ENCODE results near the gene KCNN4.

Gene KCNN4

DNA sequence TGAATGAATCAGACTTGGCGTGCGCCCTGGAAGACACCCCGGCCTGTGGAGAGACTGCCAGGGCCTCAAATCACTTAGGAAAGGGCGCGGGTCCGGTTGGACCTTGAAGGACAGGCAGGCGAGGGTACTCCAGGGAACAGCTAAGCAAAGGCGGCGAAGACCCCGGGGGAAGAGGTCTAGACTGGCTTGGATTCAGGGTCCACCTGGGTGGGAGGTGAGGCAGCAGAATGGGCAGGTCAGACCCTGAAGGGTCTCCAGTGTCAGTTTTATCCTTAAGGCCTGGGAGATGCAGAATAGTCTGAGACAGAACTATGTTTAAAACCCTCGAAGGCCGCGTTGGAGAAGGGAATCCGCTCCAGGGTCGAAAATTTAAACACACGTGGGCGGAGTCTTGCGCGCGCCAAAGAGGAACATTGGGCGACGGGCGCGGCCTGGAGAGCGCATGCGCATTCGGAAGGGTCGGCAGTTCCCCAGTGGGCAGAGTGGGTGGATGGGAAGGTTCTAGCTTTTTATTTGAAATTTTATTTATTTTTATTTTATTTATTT lies 25.4 kb downstream of the KCNN4 start:
- Histone ChIP-seq H3K27me3 (ENCODE audit: control insufficient read depth, insufficient read depth, low read length) (no peaks in the 10 kb centered on the region), H3K4me3 (ENCODE audit: low read depth, low read length) (peak overlapping the region; percentile 76), H3K4me1 (ENCODE audit: control insufficient read depth, insufficient read depth, low read length) (peaks cover 7% of the 10 kb centered on the region; the same call in 1 of the 2 replicates), H3K9ac (ENCODE audit: low read depth, low read length) (peak overlapping the region; percentile 85), H3K36me3 (ENCODE audit: control insufficient read depth, insufficient read depth, low read length) (peaks cover 13% of the 10 kb centered on the region), H3K9me3 (ENCODE audit: control insufficient read depth, insufficient read depth, low read length) (no peaks in the 10 kb centered on the region), H3K27ac (ENCODE audit: low read depth, low read length) (peak overlapping the region; percentile 99)

DNA sequence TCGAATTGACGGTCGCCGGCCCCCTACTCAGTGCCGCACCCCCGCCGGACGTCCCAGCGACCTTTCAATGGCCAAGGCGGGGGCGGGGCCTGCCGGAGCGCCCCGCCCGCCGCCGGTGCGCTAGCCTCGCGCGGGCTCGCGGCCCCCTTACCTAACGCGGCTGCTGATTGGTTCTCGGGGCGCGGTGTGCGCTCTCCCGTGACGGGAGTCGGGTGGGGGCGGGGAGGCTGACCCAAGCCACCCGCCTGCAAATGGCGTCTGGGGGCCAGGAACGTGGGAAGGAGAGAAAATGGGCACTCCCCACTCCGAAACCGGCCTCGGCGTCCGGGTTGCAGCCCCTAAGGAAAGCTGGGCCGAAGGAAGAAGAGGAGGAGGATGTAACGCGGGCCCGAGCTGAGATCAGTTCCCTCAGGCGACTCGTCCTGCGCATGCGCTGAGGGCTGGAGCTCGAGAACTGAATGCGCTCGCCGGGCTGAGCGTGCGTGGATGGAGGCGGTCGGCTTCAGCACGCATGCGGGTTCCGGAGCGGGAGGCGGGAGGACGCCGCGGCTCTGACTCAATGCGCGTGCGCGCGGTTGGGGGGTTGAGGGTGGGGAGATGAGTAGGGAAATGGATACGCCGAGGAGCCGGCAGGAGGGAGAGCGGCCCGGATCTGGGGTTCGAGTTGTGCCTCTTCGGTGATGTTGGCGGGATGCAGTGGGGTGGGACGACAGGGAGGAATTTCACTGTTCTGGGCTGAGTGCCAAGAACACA lies 26.1 kb downstream of the KCNN4 start, which contains the start of gene SMG9:
Gene SMG9, minus strand, starts transcription at position 460 of the 753 bp plus-strand sequence. CDS start 4,221 bp downstream, outside the sequence.
- Histone ChIP-seq H3K27me3 (ENCODE audit: control insufficient read depth, insufficient read depth, low read length) (no peaks in the 10 kb centered on the region), H3K4me3 (ENCODE audit: low read depth, low read length) (peak within 1 kb of the TSS; percentile 76), H3K4me1 (ENCODE audit: control insufficient read depth, insufficient read depth, low read length) (peaks cover 7% of the 10 kb centered on the region; the same call in 1 of the 2 replicates), H3K36me3 (ENCODE audit: control insufficient read depth, insufficient read depth, low read length) (peaks cover 20% of the 10 kb centered on the region), H3K27ac (ENCODE audit: low read depth, low read length) (peak within 1 kb of the TSS; percentile 99), H3K9ac (ENCODE audit: low read depth, low read length) (peak within 1 kb of the TSS; percentile 85), H3K9me3 (ENCODE audit: control insufficient read depth, insufficient read depth, low read length) (no peaks in the 10 kb centered on the region)

DNA sequence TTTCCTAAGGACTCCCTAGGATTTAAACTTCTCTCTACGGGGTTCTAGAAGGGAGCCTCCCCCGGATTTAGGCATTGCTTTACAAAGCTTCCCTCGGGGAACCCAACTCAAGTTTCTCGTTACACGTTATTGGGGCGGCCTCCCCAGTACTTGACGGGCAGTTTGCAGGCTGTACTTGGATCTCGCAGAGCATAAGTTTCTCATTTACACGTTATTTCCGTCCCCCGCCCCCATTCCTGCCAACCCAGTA lies 26.6 kb downstream of the KCNN4 start:
- Histone ChIP-seq H3K4me1 (ENCODE audit: control insufficient read depth, insufficient read depth, low read length) (peaks cover 2% of the 10 kb centered on the region; the same call in 1 of the 2 replicates), H3K36me3 (ENCODE audit: control insufficient read depth, insufficient read depth, low read length) (peaks cover 25% of the 10 kb centered on the region)

DNA sequence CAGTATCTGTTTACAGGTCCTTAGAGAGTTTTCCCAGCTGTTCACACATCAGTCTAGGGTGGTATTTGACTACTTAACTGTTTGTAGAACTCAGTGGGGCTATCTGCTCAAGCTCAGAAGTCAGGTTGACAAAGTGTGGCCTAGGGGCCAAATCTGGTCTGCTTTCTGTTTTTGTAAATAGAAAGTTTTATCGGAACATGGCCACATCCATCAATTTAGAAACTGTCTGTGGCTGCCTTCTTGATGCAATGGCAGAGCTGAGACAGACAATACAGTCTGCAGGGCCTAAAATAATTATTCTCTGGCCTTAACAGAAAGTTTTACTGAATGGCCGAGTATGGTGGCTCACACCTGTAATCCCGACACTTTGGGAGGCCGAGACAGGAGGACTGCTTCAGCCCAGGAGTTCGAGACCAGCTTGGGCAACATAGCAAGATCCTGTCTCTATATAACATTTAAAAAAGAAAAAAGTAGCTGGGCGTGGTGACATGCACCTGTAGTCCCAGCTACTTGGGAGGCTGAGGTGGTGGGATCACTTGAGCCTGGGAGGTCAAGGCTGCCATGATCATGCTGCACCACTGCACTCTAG lies 28.4 kb downstream of the KCNN4 start:
- no peak overlapping the region for H3K27ac ChIP-seq (ENCODE audit: low read depth, low read length)
- no peaks in the 10 kb centered on the region for H3K4me1 ChIP-seq (ENCODE audit: control insufficient read depth, insufficient read depth, low read length)
- peaks cover 42% of the 10 kb centered on the region for H3K36me3 ChIP-seq (ENCODE audit: control insufficient read depth, insufficient read depth, low read length)
- no peak overlapping the region for H3K4me3 ChIP-seq (ENCODE audit: low read depth, low read length)
- no peak overlapping the region for H3K9ac ChIP-seq (ENCODE audit: low read depth, low read length)
- H3K9me3 ChIP-seq (ENCODE audit: control insufficient read depth, insufficient read depth, low read length) = no peaks in the 10 kb centered on the region
- no peaks in the 10 kb centered on the region for H3K27me3 ChIP-seq (ENCODE audit: control insufficient read depth, insufficient read depth, low read length)

More for the DNA sequence above, 26.6 kb downstream of the KCNN4 start:
- Histone ChIP-seq H3K27me3 (ENCODE audit: control insufficient read depth, insufficient read depth, low read length) (no peaks in the 10 kb centered on the region), H3K9ac (ENCODE audit: low read depth, low read length) (peak overlapping the region; percentile 85), H3K4me3 (ENCODE audit: low read depth, low read length) (peak overlapping the region; percentile 76), H3K27ac (ENCODE audit: low read depth, low read length) (peak overlapping the region; percentile 99), H3K9me3 (ENCODE audit: control insufficient read depth, insufficient read depth, low read length) (no peaks in the 10 kb centered on the region)

DNA sequence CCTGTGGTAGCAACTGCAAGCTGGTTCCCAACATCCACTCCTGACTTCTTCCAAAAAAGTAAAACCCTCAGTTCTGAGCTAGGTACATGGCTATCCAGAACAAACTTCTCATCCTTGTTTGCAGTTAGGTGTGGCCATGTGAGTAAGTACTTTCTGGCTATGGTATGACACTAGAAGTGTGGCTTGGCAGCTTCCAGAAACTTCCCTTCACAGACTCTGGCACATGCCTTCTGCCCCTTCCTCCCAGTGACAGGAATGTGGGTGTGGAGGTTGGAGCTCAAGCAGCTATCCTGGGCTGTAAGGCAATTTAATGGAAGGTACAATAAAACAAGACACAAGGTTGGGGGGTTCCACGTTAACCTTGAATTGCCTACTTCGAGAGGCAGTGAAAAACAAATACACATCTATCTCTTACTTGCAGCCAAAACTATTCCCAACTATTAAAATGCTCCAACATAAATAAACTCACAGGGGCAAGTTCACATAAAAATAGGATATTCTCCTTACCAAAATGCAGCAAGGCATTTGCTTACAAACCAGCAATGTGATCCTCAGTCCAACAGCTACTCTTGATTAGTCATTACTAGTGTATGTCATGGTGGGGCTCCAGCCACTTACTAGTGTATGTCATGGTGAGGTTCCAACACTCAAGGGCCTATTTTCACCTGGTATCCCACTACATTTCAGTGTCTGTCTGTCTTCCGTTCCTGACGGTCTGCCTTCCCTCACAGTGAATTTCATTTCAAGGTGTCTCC lies 29.1 kb downstream of the KCNN4 start:
- Histone ChIP-seq H3K27me3 (ENCODE audit: control insufficient read depth, insufficient read depth, low read length) (no peaks in the 10 kb centered on the region), H3K4me3 (ENCODE audit: low read depth, low read length) (no peak overlapping the region), H3K9ac (ENCODE audit: low read depth, low read length) (no peak overlapping the region), H3K36me3 (ENCODE audit: control insufficient read depth, insufficient read depth, low read length) (peaks cover 49% of the 10 kb centered on the region), H3K27ac (ENCODE audit: low read depth, low read length) (no peak overlapping the region), H3K9me3 (ENCODE audit: control insufficient read depth, insufficient read depth, low read length) (no peaks in the 10 kb centered on the region), H3K4me1 (ENCODE audit: control insufficient read depth, insufficient read depth, low read length) (no peaks in the 10 kb centered on the region)

DNA sequence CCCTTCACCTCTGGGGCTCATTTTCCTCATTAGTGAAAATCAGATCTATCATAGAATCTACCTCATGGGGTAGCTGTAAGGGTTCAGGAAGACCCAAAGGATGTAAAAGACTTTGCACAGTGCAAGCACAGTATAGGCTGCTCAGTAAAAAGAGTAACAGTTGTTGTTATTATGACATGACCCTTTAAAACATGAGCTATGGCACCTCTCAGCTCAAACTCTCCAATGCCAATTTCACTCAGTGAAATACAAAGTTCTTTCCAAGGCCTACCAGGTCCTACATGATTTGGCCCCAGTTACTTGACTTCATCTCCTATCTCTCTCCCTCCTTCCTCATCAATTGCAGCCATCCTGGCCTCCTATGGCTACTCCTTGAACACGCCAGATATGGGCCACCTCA lies 30.9 kb downstream of the KCNN4 start:
- no peak overlapping the region for H3K27ac ChIP-seq (ENCODE audit: low read depth, low read length)
- H3K4me3 ChIP-seq (ENCODE audit: low read depth, low read length) = no peak overlapping the region
- peaks cover 60% of the 10 kb centered on the region for H3K36me3 ChIP-seq (ENCODE audit: control insufficient read depth, insufficient read depth, low read length)
- H3K9me3 ChIP-seq (ENCODE audit: control insufficient read depth, insufficient read depth, low read length) = no peaks in the 10 kb centered on the region
- no peaks in the 10 kb centered on the region for H3K4me1 ChIP-seq (ENCODE audit: control insufficient read depth, insufficient read depth, low read length)
- H3K27me3 ChIP-seq (ENCODE audit: control insufficient read depth, insufficient read depth, low read length) = no peaks in the 10 kb centered on the region
- H3K9ac ChIP-seq (ENCODE audit: low read depth, low read length) = no peak overlapping the region

DNA sequence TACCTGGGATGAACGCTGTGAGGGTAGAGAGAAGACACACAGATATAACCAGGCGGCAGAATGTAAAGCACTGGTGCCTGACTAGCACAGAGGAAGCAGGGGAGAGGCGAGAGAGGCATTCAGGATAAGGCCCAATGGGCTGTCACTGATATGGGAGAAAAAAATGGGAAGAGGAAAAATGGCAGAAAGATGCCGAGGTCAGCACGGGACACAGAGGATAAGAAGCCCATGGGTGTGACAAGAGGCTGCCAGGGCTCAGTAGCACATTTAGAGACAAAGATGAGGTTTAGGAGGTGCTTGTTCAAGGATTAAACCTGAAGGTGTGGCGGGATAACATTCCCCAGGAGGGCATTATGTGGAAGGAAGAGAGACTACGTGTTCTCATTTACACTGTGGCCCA lies 31.6 kb downstream of the KCNN4 start:
- Histone ChIP-seq H3K4me1 (ENCODE audit: control insufficient read depth, insufficient read depth, low read length) (no peaks in the 10 kb centered on the region), H3K9me3 (ENCODE audit: control insufficient read depth, insufficient read depth, low read length) (no peaks in the 10 kb centered on the region), H3K9ac (ENCODE audit: low read depth, low read length) (no peak overlapping the region), H3K27ac (ENCODE audit: low read depth, low read length) (no peak overlapping the region), H3K27me3 (ENCODE audit: control insufficient read depth, insufficient read depth, low read length) (no peaks in the 10 kb centered on the region), H3K4me3 (ENCODE audit: low read depth, low read length) (no peak overlapping the region), H3K36me3 (ENCODE audit: control insufficient read depth, insufficient read depth, low read length) (peaks cover 67% of the 10 kb centered on the region)

DNA sequence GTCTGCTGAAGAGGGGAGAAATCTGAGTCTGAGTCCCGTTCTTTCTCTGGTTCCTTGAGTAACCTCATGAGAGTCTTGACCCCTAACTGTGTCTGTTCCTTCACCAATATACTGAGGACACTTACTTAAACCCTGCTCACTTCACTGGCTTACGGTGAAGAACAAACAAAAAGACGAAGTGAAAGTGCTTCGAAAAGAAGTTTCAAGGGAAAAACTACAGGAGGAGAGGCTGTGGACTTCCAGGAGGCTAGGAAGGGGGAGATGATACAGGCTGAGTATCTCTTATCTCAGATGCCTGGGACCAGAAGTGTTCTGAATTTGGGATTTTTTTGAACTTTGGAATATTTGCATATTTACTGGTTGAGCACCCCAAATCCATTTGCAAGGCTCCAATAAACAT lies 32.1 kb downstream of the KCNN4 start:
- H3K4me1 ChIP-seq (ENCODE audit: control insufficient read depth, insufficient read depth, low read length) = no peaks in the 10 kb centered on the region
- H3K27me3 ChIP-seq (ENCODE audit: control insufficient read depth, insufficient read depth, low read length) = no peaks in the 10 kb centered on the region
- H3K36me3 ChIP-seq (ENCODE audit: control insufficient read depth, insufficient read depth, low read length) = peaks cover 72% of the 10 kb centered on the region
- H3K9ac ChIP-seq (ENCODE audit: low read depth, low read length) = no peak overlapping the region
- H3K9me3 ChIP-seq (ENCODE audit: control insufficient read depth, insufficient read depth, low read length) = no peaks in the 10 kb centered on the region
- no peak overlapping the region for H3K4me3 ChIP-seq (ENCODE audit: low read depth, low read length)
- H3K27ac ChIP-seq (ENCODE audit: low read depth, low read length) = no peak overlapping the region

DNA sequence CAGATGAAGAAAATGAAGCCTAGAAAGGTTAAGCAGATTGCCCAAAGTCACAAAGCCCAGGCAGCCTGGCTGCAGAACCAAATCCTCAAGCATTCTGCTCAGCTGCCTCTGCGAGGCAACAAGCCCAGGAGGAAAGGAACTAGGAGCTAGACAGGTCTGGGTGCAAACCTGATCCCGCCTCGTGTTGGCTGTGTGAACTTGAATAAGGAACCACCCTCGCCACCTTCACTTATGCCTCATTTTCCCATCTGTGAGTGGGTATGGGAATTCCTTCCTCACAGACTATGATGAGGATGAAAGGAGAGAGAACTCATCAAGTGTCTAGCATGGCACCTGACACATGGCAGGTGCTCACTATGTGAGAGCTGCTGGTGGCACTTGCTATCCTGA lies 32.6 kb downstream of the KCNN4 start:
- Histone ChIP-seq H3K27me3 (ENCODE audit: control insufficient read depth, insufficient read depth, low read length) (no peaks in the 10 kb centered on the region), H3K9ac (ENCODE audit: low read depth, low read length) (no peak overlapping the region), H3K36me3 (ENCODE audit: control insufficient read depth, insufficient read depth, low read length) (peaks cover 77% of the 10 kb centered on the region), H3K4me1 (ENCODE audit: control insufficient read depth, insufficient read depth, low read length) (no peaks in the 10 kb centered on the region), H3K27ac (ENCODE audit: low read depth, low read length) (no peak overlapping the region), H3K9me3 (ENCODE audit: control insufficient read depth, insufficient read depth, low read length) (no peaks in the 10 kb centered on the region), H3K4me3 (ENCODE audit: low read depth, low read length) (no peak overlapping the region)

DNA sequence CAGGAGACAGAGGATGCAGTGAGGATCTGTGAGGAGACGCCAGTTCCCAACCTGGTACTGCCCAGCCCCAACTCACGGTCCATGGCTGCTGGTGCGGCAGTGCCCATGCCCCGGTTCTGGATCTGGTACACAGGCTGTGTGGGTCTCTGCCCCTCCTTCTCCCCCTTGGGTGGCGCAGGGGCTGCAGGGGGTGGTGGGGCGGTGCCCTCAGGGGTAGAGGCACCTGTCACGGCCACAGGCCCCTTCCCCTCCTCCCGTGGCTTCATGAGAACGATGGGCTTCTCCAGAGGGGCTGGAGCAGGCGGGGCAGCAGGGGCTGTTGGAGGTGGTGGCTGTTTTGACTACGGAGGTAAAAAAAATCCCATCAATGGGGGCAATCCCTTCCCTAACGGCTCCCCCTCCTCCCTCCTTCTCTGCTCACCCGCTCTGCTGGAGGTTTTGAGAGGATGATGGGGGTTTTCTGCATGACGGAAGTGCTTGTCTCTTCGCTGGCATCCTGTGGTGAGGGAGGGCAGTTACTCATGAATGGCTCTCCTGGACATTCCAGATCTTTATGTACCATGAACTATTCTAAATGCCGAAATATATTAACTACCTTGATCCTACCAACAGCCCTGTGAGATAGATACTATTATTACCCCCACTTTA lies 33.1 kb downstream of the KCNN4 start:
- Histone ChIP-seq H3K27ac (ENCODE audit: low read depth, low read length) (no peak overlapping the region), H3K4me1 (ENCODE audit: control insufficient read depth, insufficient read depth, low read length) (no peaks in the 10 kb centered on the region), H3K9ac (ENCODE audit: low read depth, low read length) (no peak overlapping the region), H3K27me3 (ENCODE audit: control insufficient read depth, insufficient read depth, low read length) (no peaks in the 10 kb centered on the region), H3K36me3 (ENCODE audit: control insufficient read depth, insufficient read depth, low read length) (peaks cover 81% of the 10 kb centered on the region), H3K9me3 (ENCODE audit: control insufficient read depth, insufficient read depth, low read length) (no peaks in the 10 kb centered on the region), H3K4me3 (ENCODE audit: low read depth, low read length) (no peak overlapping the region)

Data from HUES48 (cell line).